ENCODE results near the gene POLR3C. TPM values are rescaled to one million over a fixed set of nuclear protein-coding genes. Genes with fewer than 3 reads are reported as not detected.
A peak's percentile ranks its signal among the peaks of the same experiment; 100 is the strongest.

POLR3C gene, protein sequence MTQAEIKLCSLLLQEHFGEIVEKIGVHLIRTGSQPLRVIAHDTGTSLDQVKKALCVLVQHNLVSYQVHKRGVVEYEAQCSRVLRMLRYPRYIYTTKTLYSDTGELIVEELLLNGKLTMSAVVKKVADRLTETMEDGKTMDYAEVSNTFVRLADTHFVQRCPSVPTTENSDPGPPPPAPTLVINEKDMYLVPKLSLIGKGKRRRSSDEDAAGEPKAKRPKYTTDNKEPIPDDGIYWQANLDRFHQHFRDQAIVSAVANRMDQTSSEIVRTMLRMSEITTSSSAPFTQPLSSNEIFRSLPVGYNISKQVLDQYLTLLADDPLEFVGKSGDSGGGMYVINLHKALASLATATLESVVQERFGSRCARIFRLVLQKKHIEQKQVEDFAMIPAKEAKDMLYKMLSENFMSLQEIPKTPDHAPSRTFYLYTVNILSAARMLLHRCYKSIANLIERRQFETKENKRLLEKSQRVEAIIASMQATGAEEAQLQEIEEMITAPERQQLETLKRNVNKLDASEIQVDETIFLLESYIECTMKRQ
- total RNA-seq (10 to 100 TPM; 15.5 to 28.4 (median 20.8) TPM), polyA plus RNA-seq (10 to 100 TPM; 12.0 to 19.8 (median 16.2) TPM)
- long read RNA-seq, donor 1, partial matches to known transcripts, result 0 of 3 reads
- long read RNA-seq, donor 1, other reads (novel, unspliced or antisense), result 0 of 3 reads
- long read RNA-seq, donor 2, partial matches to known transcripts, result 0 of 1 reads
- long read RNA-seq, donor 2, other reads (novel, unspliced or antisense), result 0 of 1 reads
- long read RNA-seq, donor 3, partial matches to known transcripts, result 0 of 1 reads
- long read RNA-seq, donor 3, other reads (novel, unspliced or antisense), result 0 of 1 reads
- long read RNA-seq, donor 4, transcript POLR3C-201 (15 exons, 1,851 nt), result major isoform, 9 of 13 reads
- long read RNA-seq, donor 4, partial matches to known transcripts, result 1 of 13 reads
- long read RNA-seq, donor 4, other reads (novel, unspliced or antisense), result 3 of 13 reads
- long read RNA-seq, donor 5, transcript POLR3C-201 (15 exons, 1,851 nt), result major isoform, 11 of 34 reads
- long read RNA-seq, donor 5, partial matches to known transcripts, result 5 of 34 reads
- long read RNA-seq, donor 5, other reads (novel, unspliced or antisense), result 18 of 34 reads
- long read RNA-seq, donor 6, transcript POLR3C-201 (15 exons, 1,851 nt), result major isoform, 8 of 13 reads
- long read RNA-seq, donor 6, partial matches to known transcripts, result 1 of 13 reads
- long read RNA-seq, donor 6, other reads (novel, unspliced or antisense), result 4 of 13 reads
- long read RNA-seq, donor 7, partial matches to known transcripts, result 0 of 1 reads
- long read RNA-seq, donor 7, other reads (novel, unspliced or antisense), result 0 of 1 reads
- long read RNA-seq, donor 8, partial matches to known transcripts, result 0 of 4 reads
- long read RNA-seq, donor 8, other reads (novel, unspliced or antisense), result 0 of 4 reads
- long read RNA-seq, donor 9, partial matches to known transcripts, result 0 of 4 reads
- long read RNA-seq, donor 9, other reads (novel, unspliced or antisense), result 0 of 4 reads
- long read RNA-seq, donor 10, partial matches to known transcripts, result 0 of 1 reads
- long read RNA-seq, donor 10, other reads (novel, unspliced or antisense), result 0 of 1 reads

DNA sequence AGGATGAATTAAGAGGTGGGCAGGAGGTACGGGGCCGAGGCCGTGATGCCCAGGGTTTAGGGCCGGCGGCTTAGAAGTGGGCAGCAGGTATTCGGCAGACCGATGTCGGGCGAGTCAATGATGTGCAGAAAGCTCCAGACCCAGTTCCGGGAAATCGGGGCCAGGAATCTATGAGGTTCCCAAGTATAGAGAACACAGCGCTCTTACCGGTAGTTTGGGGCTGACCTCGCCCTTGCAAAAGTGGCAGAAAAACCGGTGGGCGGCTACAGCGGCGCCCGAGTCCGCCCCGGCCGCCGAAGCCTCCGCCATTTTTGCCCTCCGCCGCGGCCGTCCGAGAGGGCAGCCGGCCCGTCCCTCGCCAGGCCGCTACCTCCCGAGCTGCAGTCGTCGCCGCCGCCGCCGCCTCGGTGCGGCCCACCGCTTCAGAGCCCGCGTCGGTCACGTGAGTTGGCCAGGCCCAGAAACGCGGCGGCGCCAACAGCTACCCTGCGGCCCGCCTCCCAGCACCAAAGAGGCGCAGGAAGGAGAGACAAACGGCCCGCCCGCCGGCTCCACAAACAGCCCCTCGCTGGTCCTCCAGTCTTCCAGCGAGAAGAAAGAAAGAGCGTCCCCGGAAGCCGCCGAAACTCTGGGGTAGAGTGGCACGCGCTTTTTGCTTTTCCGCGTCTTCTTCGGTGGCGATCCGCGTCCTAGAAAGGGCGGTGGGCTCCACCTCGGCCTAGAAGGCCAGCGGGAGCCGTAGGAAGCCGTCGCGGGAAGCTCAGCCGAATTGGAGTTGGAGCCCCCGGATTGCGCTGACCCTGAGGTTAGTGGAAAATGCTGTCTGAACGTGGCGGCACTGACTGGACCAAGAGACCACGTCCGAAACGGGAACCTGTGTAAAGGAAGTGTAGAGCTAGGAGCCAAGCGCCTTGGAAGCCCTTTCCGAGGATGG is at the start of gene POLR3C, which contains the start of gene RNF115:
TSS of gene POLR3C (plus strand) at position 636 of the 934 bp plus-strand sequence. CDS start 1,577 bp downstream, outside the sequence.
TSS of gene RNF115 (minus strand) at position 531 of the 934 bp plus-strand sequence. CDS start at position 309, 222 bp downstream.
- peak; percentile 87 to 95 (median 91) for DNase-seq
- Histone ChIP-seq H3K36me3 (replicated peaks in 1 of 2) (peaks cover 0 to 30% of the 10 kb centered on the region in 2 donors), H3K4me3 (peak within 1 kb of the TSS; percentile 12 to 72 (median 48)), H3K9me3 (replicated peaks in 1 of 3) (no peaks in the 10 kb centered on the region), H3K4me1 (replicated peaks in 1 of 2) (peaks cover 5 to 13% of the 10 kb centered on the region in 2 donors), H3K27ac (peak within 1 kb of the TSS; percentile 80 to 94 (median 86)), H3K27me3 (no peaks in the 10 kb centered on the region)
- intact Hi-C loops (cut with DNase I), result loop anchor here in 1 of 2 donors (10.0 kb wide), 1 partner anchor 89 kb away; no protein-coding TSS in a partner anchor
- WGBS, 4 donors, result 0 to 2% (median 1%) methylated on average over 30 to 89 of the region's 89 CpGs
- TF ChIP-seq POLR2A (IDR thresholded peaks at IDR 0.05), result peak; percentile 81 to 93
- TF ChIP-seq, protein P1, sequence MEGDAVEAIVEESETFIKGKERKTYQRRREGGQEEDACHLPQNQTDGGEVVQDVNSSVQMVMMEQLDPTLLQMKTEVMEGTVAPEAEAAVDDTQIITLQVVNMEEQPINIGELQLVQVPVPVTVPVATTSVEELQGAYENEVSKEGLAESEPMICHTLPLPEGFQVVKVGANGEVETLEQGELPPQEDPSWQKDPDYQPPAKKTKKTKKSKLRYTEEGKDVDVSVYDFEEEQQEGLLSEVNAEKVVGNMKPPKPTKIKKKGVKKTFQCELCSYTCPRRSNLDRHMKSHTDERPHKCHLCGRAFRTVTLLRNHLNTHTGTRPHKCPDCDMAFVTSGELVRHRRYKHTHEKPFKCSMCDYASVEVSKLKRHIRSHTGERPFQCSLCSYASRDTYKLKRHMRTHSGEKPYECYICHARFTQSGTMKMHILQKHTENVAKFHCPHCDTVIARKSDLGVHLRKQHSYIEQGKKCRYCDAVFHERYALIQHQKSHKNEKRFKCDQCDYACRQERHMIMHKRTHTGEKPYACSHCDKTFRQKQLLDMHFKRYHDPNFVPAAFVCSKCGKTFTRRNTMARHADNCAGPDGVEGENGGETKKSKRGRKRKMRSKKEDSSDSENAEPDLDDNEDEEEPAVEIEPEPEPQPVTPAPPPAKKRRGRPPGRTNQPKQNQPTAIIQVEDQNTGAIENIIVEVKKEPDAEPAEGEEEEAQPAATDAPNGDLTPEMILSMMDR (IDR thresholded peaks at IDR 0.05), result peak in 1 of 6 experiments; percentile 7

DNA sequence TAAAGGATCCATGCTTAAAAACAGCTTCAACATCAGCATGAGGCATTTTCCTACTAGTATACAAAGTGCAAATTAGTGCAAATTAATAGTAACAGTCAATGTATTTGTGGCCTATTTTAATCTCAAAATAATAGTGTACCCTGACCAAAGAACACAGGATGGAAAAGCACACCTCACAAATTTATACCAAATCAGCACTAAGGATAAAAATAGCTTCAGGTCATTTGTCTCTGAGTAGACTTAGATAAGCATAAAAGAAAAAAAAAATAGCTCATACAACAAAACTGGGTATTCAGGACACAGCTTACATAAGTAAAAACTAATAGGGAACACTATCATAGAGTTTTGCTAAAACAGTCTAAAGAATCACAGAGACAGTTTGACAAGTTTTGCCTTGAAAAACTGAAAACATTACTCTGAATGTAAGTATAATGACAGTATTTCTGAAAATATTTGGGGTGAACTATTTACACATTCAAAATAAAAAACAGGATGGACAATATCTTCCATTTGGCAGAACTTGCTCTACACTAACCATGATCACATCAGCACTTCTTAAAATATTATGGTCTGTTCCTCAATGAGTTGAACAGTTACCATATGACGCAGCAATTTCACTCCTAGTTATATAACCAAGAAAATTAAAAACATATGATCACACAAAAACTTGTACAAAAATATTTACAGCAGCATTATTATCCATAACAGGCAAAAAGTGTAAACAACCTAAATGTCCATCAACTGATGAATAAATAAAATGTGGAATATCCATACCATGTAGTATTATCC is 46.4 kb upstream of the POLR3C start:
- WGBS, 4 donors, result 61 to 84% (median 78%) methylated on average over 1 of the region's 1 CpG
- peak overlapping the region in 2 of 5 donors; percentile 8 to 35 for H3K27ac ChIP-seq
- H3K9me3 ChIP-seq (replicated peaks in 1 of 3), result no peaks in the 10 kb centered on the region
- TF ChIP-seq, protein P1 (IDR thresholded peaks at IDR 0.05), result no peak
- no peak for TF ChIP-seq POLR2A (IDR thresholded peaks at IDR 0.05)
- no peaks in the 10 kb centered on the region for H3K27me3 ChIP-seq
- DNase-seq, result no peak
- intact Hi-C loops (cut with DNase I), result no loop called here
- H3K36me3 ChIP-seq (replicated peaks in 1 of 2), result no peaks in the 10 kb centered on the region
- no peak overlapping the region for H3K4me3 ChIP-seq
- peaks cover under 1 to 18% of the 10 kb centered on the region in 2 donors for H3K4me1 ChIP-seq (replicated peaks in 1 of 2)
